H1 (cell line): ENCODE results near the gene BBS9. TPM values are rescaled to one million over a fixed set of nuclear protein-coding genes. Genes with fewer than 3 reads are reported as not detected.

Source experiments
- ASH2L ChIP-seq: fragments of 200-600, 300-600 bp; sonication (generic); IDR thresholded peaks from one replicate; pipeline ENCODE4 v1.7.1; 2017; ENCODE audit warnings: low read length
- CEBPB ChIP-seq: IDR thresholded peaks from 2 replicates; pipeline ENCODE4 v1.6.1; 2012; ENCODE audit warnings: low read depth, low read length
- HDAC6 ChIP-seq: IDR thresholded peaks from one replicate; pipeline ENCODE4 v1.7.1; 2012; ENCODE audit warnings: low read depth, mild to moderate bottlenecking, inconsistent platforms, low read length, moderate library complexity
- POLR2A ChIP-seq, 2 experiments: IDR thresholded peaks; 1 replicate in 1 of 2; 2 replicates in 1 of 2; pipeline ENCODE4 v1.6.1; 2011; ENCODE audit warnings: low read depth in 2 of 2, low read length in 2 of 2, mild to moderate bottlenecking in 2 of 2; ENCODE audit errors: control extremely low read depth in 1 of 2
- ZNF274 ChIP-seq: IDR thresholded peaks from 2 replicates; pipeline ENCODE4 v1.7.0; 2012; ENCODE audit warnings: low read length, borderline replicate concordance; ENCODE audit errors: extremely low read depth
- polyA plus RNA-seq, 7 experiments: library from polyadenylated mRNA; depleted of rRNA in 3 of 7; stranded (reverse) in 5 of 7; unstranded in 2 of 7; fragments of >200 nt in 5 of 7; fragments of 200-250 nt in 2 of 7; gene quantifications; 1 replicate in 5 of 7; 2 replicates in 1 of 7; 4 replicates in 1 of 7; pipeline versions ENCODE4 v1.2.1 to v1.2.3, GENCODE V29; 2011 to 2013; ENCODE audit warnings: missing spikeins in 2 of 7, mixed read lengths in 2 of 7
- total RNA-seq: library from RNA; stranded (reverse); fragmentation: NEBNext Ultra II Directional; extraction: Animal tissue kit (Norgen Biotek cat#: 25700); gene quantifications from 2 replicates; pipeline ENCODE4 v1.2.1, GENCODE V29; 2021

The BBS9 gene
- total and polyA plus RNA-seq, 2 of the 8 experiments (the other 6 are each of a cell fraction or from before 2014, with no cell fraction given): 22.3 to 37.0 TPM

DNA sequence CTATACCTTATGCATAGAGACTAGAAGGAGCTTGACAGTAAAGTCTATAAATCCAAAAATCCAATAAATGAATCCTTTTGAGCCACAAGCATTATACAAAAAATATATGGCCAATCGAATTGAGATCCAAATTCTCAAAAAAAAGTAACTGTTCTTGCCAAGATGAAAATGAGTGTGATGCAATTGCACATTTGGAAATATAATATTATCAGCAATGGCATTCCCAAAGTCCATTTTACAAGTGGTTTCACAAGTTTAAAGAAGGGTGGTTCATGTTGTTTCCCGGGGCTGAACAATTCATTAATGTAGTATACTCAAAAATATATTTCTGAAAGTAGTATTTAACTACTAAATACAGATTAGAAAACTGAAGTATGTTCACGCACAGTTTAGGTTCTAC lies 27.5 kb upstream of the BBS9 start (continued):
- TF ChIP-seq HDAC6 (no peak), ZNF274 (no peak), CEBPB (no peak), POLR2A (IDR thresholded peaks at IDR 0.05; ENCODE audit: control extremely low read depth in 1 of 2, low read depth in 2 of 2, low read length in 2 of 2) (no peak), ASH2L (no peak)
